SK-MEL-5 (cell line): Measurements from ENCODE around the gene CCDC102B. TPM values are rescaled to one million over a fixed set of nuclear protein-coding genes. Genes with fewer than 3 reads are reported as not detected.

Experiments used
- DNase-seq: peaks from one replicate; pipeline ENCODE4 v3.0.0-alpha.2; 2016; ENCODE audit warnings: low read depth, low spot score
- in situ Hi-C: cut with HindIII; loops from 2 replicates; pipeline ENCODE4 v1.10.0; 2016; ENCODE audit warnings: low sequenced_read_pairs, high pct_unique_total_duplicates, low pct_unique_long_range_greater_than_20kb
- small RNA-seq, 2 experiments: library from RNA; depleted of rRNA; stranded (forward); fragments of <200 nt; gene quantifications; one replicate each; pipeline ENCODE3, GENCODE V24; 2014
- total RNA-seq: library from RNA; depleted of rRNA; stranded (reverse); fragments of >200 nt; shearing (Covaris generic); gene quantifications from 2 replicates; pipeline ENCODE4 v1.2.3, GENCODE V29; 2014; rRNA removed

The CCDC102B gene
- total RNA-seq, 1 experiment from 2014 or later, result not detected

GRCh38 chr18:69088973-69089372 is 291.1 kb downstream of the CCDC102B start:
- DNase-seq, result no peak
- in situ Hi-C loops, result no loop called here

DNA sequence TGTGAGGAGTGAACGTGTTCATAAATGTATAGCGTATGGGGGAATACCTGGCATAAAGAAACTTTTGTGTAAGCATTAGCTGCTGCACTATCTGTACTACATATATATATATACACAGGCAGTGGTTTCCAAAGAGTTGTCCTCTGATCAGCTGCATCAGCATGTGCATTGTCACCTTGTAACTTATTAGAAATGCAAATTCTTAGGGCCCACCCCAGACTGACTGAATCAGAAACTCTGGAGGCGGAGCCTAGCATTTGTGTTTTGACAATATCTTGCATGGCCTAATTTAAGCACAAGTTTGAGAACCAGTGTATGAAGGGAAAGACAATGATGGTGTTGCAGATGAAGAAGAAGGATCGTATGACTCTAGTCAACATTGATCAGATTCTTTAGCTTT is 299.5 kb downstream of the CCDC102B start:
- no peak for DNase-seq
- in situ Hi-C loops, result no loop called here

DNA sequence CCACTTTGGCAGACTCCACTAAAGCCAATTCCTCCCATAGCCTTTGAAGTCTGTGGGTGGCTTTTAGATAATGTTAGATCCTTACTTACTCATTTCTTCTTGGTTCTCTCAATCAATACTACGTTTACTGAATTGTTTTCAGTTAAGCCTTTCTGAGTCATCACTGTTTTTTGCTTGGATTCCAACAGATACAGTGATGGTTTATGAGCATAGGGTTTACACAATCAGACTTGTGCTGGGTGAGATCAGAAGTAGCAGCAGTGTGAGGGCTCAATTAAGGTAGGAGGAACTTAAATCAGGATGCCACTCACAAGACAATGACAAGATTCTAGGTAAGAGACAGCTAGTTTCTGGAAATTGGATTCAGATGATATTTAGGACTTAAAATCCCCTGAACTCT is 305.1 kb downstream of the CCDC102B start:
- DNase-seq, result no peak

More for the DNA sequence above, 305.1 kb downstream of the CCDC102B start:
- in situ Hi-C loops, result no loop called here

Small RNA genes within 50 kb of the gene (small RNA-seq; reads per million reads assigned to genes)
- 0.02 to 0.38 reads per million in 2 experiments for gene RNU6-39P

Other genes with a start within 250 kb of the CCDC102B start
- gene TMX3, start 83.0 kb upstream of the CCDC102B start, total RNA-seq, result 34.4 and 34.9 TPM in 2 replicates